Neural cell (in vitro differentiated cells): ENCODE data around the gene FANCL.

Experiments used
- EP300 ChIP-seq: fragments of 450-650 bp; conservative IDR thresholded peaks from 2 replicates; pipeline ENCODE4 v1.6.1; 2014; ENCODE audit warnings: antibody characterized with exemption, mild to moderate bottlenecking, moderate library complexity; ENCODE audit not compliant: poor library complexity, severe bottlenecking
- EZH2 ChIP-seq: fragments of 200-600, 300-800 bp; shearing (Covaris generic), sonication (generic); IDR thresholded peaks from 2 replicates; pipeline ENCODE4 v1.6.1; 2014; ENCODE audit warnings: antibody characterized with exemption, low read length, borderline replicate concordance, mild to moderate bottlenecking; ENCODE audit not compliant: insufficient read depth, poor library complexity, severe bottlenecking
- MXI1 ChIP-seq: fragments of 450-650 bp; conservative IDR thresholded peaks from 2 replicates; pipeline ENCODE4 v1.6.1; 2014; ENCODE audit warnings: antibody characterized with exemption, mild to moderate bottlenecking; ENCODE audit not compliant: poor library complexity, severe bottlenecking
- SMC3 ChIP-seq: fragments of 450-650 bp; conservative IDR thresholded peaks from 2 replicates; pipeline ENCODE4 v1.6.1; 2014; ENCODE audit warnings: antibody characterized with exemption, mild to moderate bottlenecking, moderate library complexity; ENCODE audit not compliant: poor library complexity
- TAF1 ChIP-seq: IDR thresholded peaks from 2 replicates; pipeline ENCODE4 v1.6.1; 2012; ENCODE audit warnings: low read depth
- TF ChIP-seq, protein P1 (sequence below): fragments of 450-650 bp; IDR thresholded peaks from 2 replicates; pipeline ENCODE4 v1.5.1; 2014; ENCODE audit warnings: antibody characterized with exemption, mild to moderate bottlenecking, moderate library complexity; ENCODE audit not compliant: poor library complexity, severe bottlenecking
- TF ChIP-seq, protein P2 (sequence below): IDR thresholded peaks from 2 replicates; pipeline ENCODE4 v1.6.1; 2012; ENCODE audit warnings: borderline replicate concordance

GRCh38 chr2:58182527-58182926 is 58.6 kb downstream of the FANCL start:
- TF ChIP-seq, protein P1, sequence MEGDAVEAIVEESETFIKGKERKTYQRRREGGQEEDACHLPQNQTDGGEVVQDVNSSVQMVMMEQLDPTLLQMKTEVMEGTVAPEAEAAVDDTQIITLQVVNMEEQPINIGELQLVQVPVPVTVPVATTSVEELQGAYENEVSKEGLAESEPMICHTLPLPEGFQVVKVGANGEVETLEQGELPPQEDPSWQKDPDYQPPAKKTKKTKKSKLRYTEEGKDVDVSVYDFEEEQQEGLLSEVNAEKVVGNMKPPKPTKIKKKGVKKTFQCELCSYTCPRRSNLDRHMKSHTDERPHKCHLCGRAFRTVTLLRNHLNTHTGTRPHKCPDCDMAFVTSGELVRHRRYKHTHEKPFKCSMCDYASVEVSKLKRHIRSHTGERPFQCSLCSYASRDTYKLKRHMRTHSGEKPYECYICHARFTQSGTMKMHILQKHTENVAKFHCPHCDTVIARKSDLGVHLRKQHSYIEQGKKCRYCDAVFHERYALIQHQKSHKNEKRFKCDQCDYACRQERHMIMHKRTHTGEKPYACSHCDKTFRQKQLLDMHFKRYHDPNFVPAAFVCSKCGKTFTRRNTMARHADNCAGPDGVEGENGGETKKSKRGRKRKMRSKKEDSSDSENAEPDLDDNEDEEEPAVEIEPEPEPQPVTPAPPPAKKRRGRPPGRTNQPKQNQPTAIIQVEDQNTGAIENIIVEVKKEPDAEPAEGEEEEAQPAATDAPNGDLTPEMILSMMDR, result no peak
- TF ChIP-seq EZH2 (no peak), TAF1 (no peak), SMC3 (no peak), MXI1 (no peak), EP300 (no peak)
- TF ChIP-seq, protein P2, sequence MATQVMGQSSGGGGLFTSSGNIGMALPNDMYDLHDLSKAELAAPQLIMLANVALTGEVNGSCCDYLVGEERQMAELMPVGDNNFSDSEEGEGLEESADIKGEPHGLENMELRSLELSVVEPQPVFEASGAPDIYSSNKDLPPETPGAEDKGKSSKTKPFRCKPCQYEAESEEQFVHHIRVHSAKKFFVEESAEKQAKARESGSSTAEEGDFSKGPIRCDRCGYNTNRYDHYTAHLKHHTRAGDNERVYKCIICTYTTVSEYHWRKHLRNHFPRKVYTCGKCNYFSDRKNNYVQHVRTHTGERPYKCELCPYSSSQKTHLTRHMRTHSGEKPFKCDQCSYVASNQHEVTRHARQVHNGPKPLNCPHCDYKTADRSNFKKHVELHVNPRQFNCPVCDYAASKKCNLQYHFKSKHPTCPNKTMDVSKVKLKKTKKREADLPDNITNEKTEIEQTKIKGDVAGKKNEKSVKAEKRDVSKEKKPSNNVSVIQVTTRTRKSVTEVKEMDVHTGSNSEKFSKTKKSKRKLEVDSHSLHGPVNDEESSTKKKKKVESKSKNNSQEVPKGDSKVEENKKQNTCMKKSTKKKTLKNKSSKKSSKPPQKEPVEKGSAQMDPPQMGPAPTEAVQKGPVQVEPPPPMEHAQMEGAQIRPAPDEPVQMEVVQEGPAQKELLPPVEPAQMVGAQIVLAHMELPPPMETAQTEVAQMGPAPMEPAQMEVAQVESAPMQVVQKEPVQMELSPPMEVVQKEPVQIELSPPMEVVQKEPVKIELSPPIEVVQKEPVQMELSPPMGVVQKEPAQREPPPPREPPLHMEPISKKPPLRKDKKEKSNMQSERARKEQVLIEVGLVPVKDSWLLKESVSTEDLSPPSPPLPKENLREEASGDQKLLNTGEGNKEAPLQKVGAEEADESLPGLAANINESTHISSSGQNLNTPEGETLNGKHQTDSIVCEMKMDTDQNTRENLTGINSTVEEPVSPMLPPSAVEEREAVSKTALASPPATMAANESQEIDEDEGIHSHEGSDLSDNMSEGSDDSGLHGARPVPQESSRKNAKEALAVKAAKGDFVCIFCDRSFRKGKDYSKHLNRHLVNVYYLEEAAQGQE, result no peak
